ENCODE data around the gene CEP104.

Gene CEP104

GRCh38 chr1:3856923-3857790, at the start of gene CEP104, which contains the start of gene DFFB:
Gene CEP104, minus strand, starts transcription at chr1:3857211. Its CDS starts 4,804 bp downstream, at chr1:3852407.
Gene DFFB, plus strand, starts transcription at chr1:3857476. Its CDS starts 128 bp downstream, at chr1:3857604.
- ChIA-PET POLR2A (interaction anchor here (1.4 kb wide), 1 partner anchor 42 kb away, joined by 3 read pairs; the partner anchor contains the start of gene C1orf174), CTCF (interaction anchor here (1.3 to 3.1 kb wide), 4 partner anchors 11 to 16 kb away, joined by 3 to 15 read pairs (median 6); no protein-coding TSS in a partner anchor)
- peak within 1 kb of the TSS; percentile 98 for H3K4me3 ChIP-seq (ENCODE audit: low read depth, low read length)
- DNase-seq (ENCODE audit: low read depth, low spot score): peak; percentile 9
- no peak for TF ChIP-seq CTCF (IDR thresholded peaks at IDR 0.05; ENCODE audit: insufficient read depth, low read length, missing control alignments)

DNA sequence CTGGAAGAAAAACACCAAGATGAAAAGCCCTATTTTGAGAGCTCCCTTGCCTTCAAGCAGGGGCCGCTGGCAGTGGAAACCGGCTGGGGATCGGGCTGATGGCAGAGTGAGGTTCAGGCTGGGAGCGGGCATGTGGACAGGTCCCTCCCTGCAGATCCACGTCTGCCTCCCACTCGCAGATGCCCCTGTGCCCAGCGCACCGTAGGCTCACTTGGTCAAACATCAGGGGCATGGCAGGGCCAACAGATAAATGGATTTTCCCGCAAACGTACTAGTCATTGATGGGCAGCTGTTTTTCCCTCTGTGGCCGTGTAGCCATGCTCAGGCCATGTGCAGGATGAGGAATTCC, 49.6 kb upstream of the CEP104 start:
- TF ChIP-seq CTCF (IDR thresholded peaks at IDR 0.05; ENCODE audit: insufficient read depth, low read length, missing control alignments): no peak
- DNase-seq (ENCODE audit: low read depth, low spot score): no peak
- ChIA-PET CTCF (no interaction called here), POLR2A (no interaction called here)
- no peak overlapping the region for H3K4me3 ChIP-seq (ENCODE audit: low read depth, low read length)

- ChIA-PET CTCF (no interaction called here), POLR2A (no interaction called here)
- DNase-seq (ENCODE audit: low read depth, low spot score): no peak
- TF ChIP-seq CTCF (IDR thresholded peaks at IDR 0.05; ENCODE audit: insufficient read depth, low read length, missing control alignments): no peak
- H3K4me3 ChIP-seq (ENCODE audit: low read depth, low read length): no peak overlapping the region
Observed at GRCh38 chr1:3905953-3906671, 49.1 kb upstream of the CEP104 start.

DNA sequence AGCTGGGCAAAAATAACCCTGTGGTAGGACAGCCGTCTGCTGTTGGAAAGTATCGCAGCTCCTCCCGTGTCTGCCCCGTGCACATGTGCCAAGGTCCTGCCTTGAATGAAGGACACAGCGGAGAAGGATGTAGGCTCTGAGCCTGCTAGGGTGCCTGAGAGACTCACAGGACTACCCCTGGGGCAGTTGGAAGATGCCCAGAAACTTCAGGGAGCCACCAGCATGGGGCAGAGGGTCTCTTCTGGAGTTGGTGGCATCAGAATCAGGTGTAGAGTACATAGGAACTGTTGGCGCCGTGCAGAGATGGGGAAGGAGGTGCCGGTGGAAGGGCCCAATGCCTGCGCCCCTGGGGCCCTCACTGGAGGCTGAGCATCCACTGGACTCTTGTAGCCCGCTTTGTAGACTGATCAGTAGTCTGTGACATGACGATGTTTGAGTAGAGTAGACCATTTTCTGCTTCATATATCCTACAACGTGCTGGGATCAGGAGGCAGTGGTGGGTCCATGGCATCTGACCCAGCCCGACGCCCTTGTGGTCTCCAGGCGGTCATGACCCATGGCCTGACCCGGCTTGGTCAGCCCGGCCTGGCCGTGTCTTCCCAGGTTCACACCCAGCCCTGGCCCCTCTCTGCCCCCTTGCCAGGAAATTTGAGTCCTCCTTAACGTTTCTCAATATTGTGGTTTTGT, 48.4 kb upstream of the CEP104 start:
- no peak for DNase-seq (ENCODE audit: low read depth, low spot score)
- ChIA-PET POLR2A (no interaction called here), CTCF (no interaction called here)
- TF ChIP-seq CTCF (IDR thresholded peaks at IDR 0.05; ENCODE audit: insufficient read depth, low read length, missing control alignments): no peak
- H3K4me3 ChIP-seq (ENCODE audit: low read depth, low read length): no peak overlapping the region

DNA sequence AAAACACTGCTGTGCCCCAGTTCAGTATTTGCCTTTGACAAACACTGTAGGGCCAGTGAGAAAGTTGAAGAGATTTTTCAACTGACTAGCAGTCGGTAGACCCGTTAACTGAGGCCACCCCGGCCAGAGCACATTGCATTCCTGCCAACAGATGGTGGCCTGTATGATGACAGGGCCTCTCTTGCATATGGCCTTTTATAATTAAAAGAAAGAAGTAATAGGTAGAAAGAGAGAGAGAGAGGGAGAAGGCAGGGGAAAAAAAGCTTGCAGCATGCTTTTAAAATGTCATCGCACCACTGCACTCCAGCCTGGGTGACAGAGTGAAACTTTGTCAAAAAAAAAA, 47.8 kb upstream of the CEP104 start:
- ChIA-PET CTCF (no interaction called here), POLR2A (no interaction called here)
- TF ChIP-seq CTCF (IDR thresholded peaks at IDR 0.05; ENCODE audit: insufficient read depth, low read length, missing control alignments): no peak
- no peak for DNase-seq (ENCODE audit: low read depth, low spot score)
- H3K4me3 ChIP-seq (ENCODE audit: low read depth, low read length): no peak overlapping the region

Data from AG04449 (cell line).